Keratinocyte (primary cell): ENCODE results near the gene MAD1L1. TPM values are rescaled to one million over a fixed set of nuclear protein-coding genes. Genes with fewer than 3 reads are reported as not detected.

Experiments
- DNase-seq: peaks from one replicate; pipeline ENCODE4 v3.0.0-alpha.2; 2011; ENCODE audit warnings: low read depth, missing footprints, low spot score
- FAIRE-seq: peaks from 2 replicates; lab custom pipeline; 2011; peaks lifted over from hg19 to GRCh38; lab: Jason Lieb, UNC
- H2AFZ ChIP-seq: 2 replicates; pipeline ENCODE4 v1.6.0; 2012; ENCODE audit warnings: low read length, control low read depth, inconsistent platforms; ENCODE audit not compliant: control insufficient read depth
- H3K27ac ChIP-seq: 2 replicates; pipeline ENCODE4 v1.5.1; 2011; ENCODE audit warnings: low read length; ENCODE audit not compliant: control insufficient read depth, insufficient read depth
- H3K27me3 ChIP-seq: 3 replicates; pipeline ENCODE4 v1.6.0; 2011; ENCODE audit warnings: low read length; ENCODE audit not compliant: control insufficient read depth, insufficient read depth; ENCODE audit errors: extremely low read depth
- H3K36me3 ChIP-seq, 2 experiments: 2 replicates in 1 of 2; 3 replicates in 1 of 2; pipeline ENCODE4 v1.5.1; 2011; ENCODE audit warnings: low read length in 2 of 2, mild to moderate bottlenecking in 1 of 2; ENCODE audit not compliant: control insufficient read depth in 2 of 2, insufficient read depth in 2 of 2; ENCODE audit errors: extremely low read depth in 1 of 2
- H3K4me1 ChIP-seq: 3 replicates; pipeline ENCODE4 v1.5.1; 2011; ENCODE audit warnings: low read length; ENCODE audit not compliant: control insufficient read depth, insufficient read depth; ENCODE audit errors: extremely low read depth
- H3K4me2 ChIP-seq: 3 replicates; pipeline ENCODE4 v1.6.0; 2011; ENCODE audit warnings: low read depth, low read length; ENCODE audit not compliant: control insufficient read depth, insufficient read depth; ENCODE audit errors: extremely low read depth
- H3K4me3 ChIP-seq, 3 experiments: fragments of 200-600 bp in 1 of 3; sonication (generic) in 1 of 3; 2 replicates in 2 of 3; 3 replicates in 1 of 3; pipeline ENCODE4 v1.5.1; 2011 to 2016; ENCODE audit warnings: low read length in 3 of 3, mild to moderate bottlenecking in 3 of 3, control low read depth in 2 of 3, inconsistent platforms in 1 of 3, low read depth in 1 of 3, mixed read lengths in 1 of 3, mixed run types in 1 of 3, moderate library complexity in 1 of 3; ENCODE audit not compliant: control insufficient read depth in 2 of 3, insufficient read depth in 2 of 3; ENCODE audit errors: extremely low read depth in 1 of 3
- H3K79me2 ChIP-seq: 2 replicates; pipeline ENCODE4 v1.6.0; 2012; ENCODE audit warnings: low read length; ENCODE audit not compliant: control insufficient read depth, insufficient read depth
- H3K9ac ChIP-seq: 3 replicates; pipeline ENCODE4 v1.6.0; 2011; ENCODE audit warnings: low read length; ENCODE audit not compliant: control insufficient read depth, insufficient read depth; ENCODE audit errors: extremely low read depth
- H3K9me1 ChIP-seq: 3 replicates; pipeline ENCODE4 v1.6.0; 2011; ENCODE audit warnings: low read length; ENCODE audit not compliant: control insufficient read depth, insufficient read depth; ENCODE audit errors: extremely low read depth
- H3K9me3 ChIP-seq: 2 replicates; pipeline ENCODE4 v1.5.1; 2012; ENCODE audit warnings: low read depth, low read length; ENCODE audit not compliant: control insufficient read depth
- H4K20me1 ChIP-seq: 3 replicates; pipeline ENCODE4 v1.6.0; 2011; ENCODE audit warnings: low read length; ENCODE audit not compliant: control insufficient read depth, insufficient read depth; ENCODE audit errors: extremely low read depth
- EZH2 ChIP-seq: IDR thresholded peaks from one replicate; pipeline ENCODE4 v1.6.1; 2012; ENCODE audit warnings: inconsistent platforms, mild to moderate bottlenecking, low read length, moderate library complexity
- dilution Hi-C: fragments of 300-500 bp; cut with MboI; formaldehyde crosslinking; loops from one replicate; pipeline ENCODE4 v1.7.0; 2020; ENCODE audit warnings: low sequenced_read_pairs; ENCODE audit not compliant: extremely low pct_ligation_motif_present
- polyA plus RNA-seq, 5 experiments: library from polyadenylated mRNA; depleted of rRNA in 3 of 5; stranded (reverse) in 3 of 5; stranded (forward) in 1 of 5; unstranded in 1 of 5; fragments of >200 nt; gene quantifications; 1 replicate in 1 of 5; 2 replicates in 3 of 5; 3 replicates in 1 of 5; pipeline versions ENCODE4 v1.2.1 to v1.2.3, GENCODE V29; 2011 to 2012; ENCODE audit warnings: missing spikeins in 2 of 5, low read depth in 1 of 5, low replicate concordance in 1 of 5
- TF ChIP-seq, protein P1 (sequence below), 3 experiments: IDR thresholded peaks in 1 of 3; conservative IDR thresholded peaks in 1 of 3; optimal IDR thresholded peaks in 1 of 3; 2 replicates in 2 of 3; 3 replicates in 1 of 3; pipeline versions ENCODE3 to v1.5.1; 2011; ENCODE audit warnings: low read length in 3 of 3, mild to moderate bottlenecking in 3 of 3, moderate library complexity in 2 of 3, control low read depth in 1 of 3, inconsistent platforms in 1 of 3; ENCODE audit not compliant: insufficient read depth in 2 of 3; ENCODE audit errors: extremely low read depth in 1 of 3

MAD1L1 gene
- polyA plus RNA-seq, 1 donor (not counting 4 experiments of a cell fraction or from before 2014, with no cell fraction given), result 18.0 TPM

- FAIRE-seq, result no peak
- TF ChIP-seq EZH2, result no peak
- TF ChIP-seq, protein P1, sequence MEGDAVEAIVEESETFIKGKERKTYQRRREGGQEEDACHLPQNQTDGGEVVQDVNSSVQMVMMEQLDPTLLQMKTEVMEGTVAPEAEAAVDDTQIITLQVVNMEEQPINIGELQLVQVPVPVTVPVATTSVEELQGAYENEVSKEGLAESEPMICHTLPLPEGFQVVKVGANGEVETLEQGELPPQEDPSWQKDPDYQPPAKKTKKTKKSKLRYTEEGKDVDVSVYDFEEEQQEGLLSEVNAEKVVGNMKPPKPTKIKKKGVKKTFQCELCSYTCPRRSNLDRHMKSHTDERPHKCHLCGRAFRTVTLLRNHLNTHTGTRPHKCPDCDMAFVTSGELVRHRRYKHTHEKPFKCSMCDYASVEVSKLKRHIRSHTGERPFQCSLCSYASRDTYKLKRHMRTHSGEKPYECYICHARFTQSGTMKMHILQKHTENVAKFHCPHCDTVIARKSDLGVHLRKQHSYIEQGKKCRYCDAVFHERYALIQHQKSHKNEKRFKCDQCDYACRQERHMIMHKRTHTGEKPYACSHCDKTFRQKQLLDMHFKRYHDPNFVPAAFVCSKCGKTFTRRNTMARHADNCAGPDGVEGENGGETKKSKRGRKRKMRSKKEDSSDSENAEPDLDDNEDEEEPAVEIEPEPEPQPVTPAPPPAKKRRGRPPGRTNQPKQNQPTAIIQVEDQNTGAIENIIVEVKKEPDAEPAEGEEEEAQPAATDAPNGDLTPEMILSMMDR (optimal IDR thresholded peaks at IDR 0.05 in 1 of 3, IDR thresholded peaks at IDR 0.05 in 1 of 3, conservative IDR thresholded peaks at IDR 0.05 in 1 of 3; ENCODE audit: extremely low read depth in 1 of 3, insufficient read depth in 2 of 3, low read length in 3 of 3), result no peak
- dilution Hi-C loops, result no loop called here
Measured at GRCh38 chr7:1775389-1775788, 457.4 kb downstream of the MAD1L1 start.

GRCh38 chr7:1770331-1770730 is 462.4 kb downstream of the MAD1L1 start:
- Histone ChIP-seq H3K27ac (no peak overlapping the region), H3K9me3 (no peaks in the 10 kb centered on the region), H3K4me2 (no peak overlapping the region), H3K9ac (no peak overlapping the region), H2AFZ (no peak overlapping the region), H3K4me3 (no peak overlapping the region), H3K36me3 (no peaks in the 10 kb centered on the region), H3K9me1 (no peaks in the 10 kb centered on the region), H3K27me3 (no peaks in the 10 kb centered on the region), H4K20me1 (no peaks in the 10 kb centered on the region), H3K4me1 (no peaks in the 10 kb centered on the region), H3K79me2 (no peaks in the 10 kb centered on the region)
- DNase-seq (no peak), FAIRE-seq (no peak)
- dilution Hi-C loops, result no loop called here
- TF ChIP-seq, protein P1 (optimal IDR thresholded peaks at IDR 0.05 in 1 of 3, IDR thresholded peaks at IDR 0.05 in 1 of 3, conservative IDR thresholded peaks at IDR 0.05 in 1 of 3; ENCODE audit: extremely low read depth in 1 of 3, insufficient read depth in 2 of 3, low read length in 3 of 3), result no peak
- TF ChIP-seq EZH2, result no peak

More at GRCh38 chr7:1775389-1775788, 457.4 kb downstream of the MAD1L1 start:
- no peaks in the 10 kb centered on the region for H3K36me3 ChIP-seq
- no peak overlapping the region for H3K4me2 ChIP-seq
- H3K4me3 ChIP-seq, result no peak overlapping the region
- H3K79me2 ChIP-seq, result no peaks in the 10 kb centered on the region
- no peak overlapping the region for H2AFZ ChIP-seq
- H3K27me3 ChIP-seq, result no peaks in the 10 kb centered on the region
- H3K9ac ChIP-seq, result no peak overlapping the region
- H3K9me1 ChIP-seq, result no peaks in the 10 kb centered on the region
- no peaks in the 10 kb centered on the region for H3K9me3 ChIP-seq
- H3K27ac ChIP-seq, result no peak overlapping the region
- H3K4me1 ChIP-seq, result no peaks in the 10 kb centered on the region
- H4K20me1 ChIP-seq, result no peaks in the 10 kb centered on the region
- no peak for DNase-seq
